GM04504 (cell line): ENCODE results near the gene TOB1.

Source experiments
- DNase-seq: peaks from one replicate; pipeline ENCODE4 v3.0.0-alpha.2; 2012; ENCODE audit warnings: low read depth

Gene TOB1

GRCh38 chr17:50866261-50866949 is at the start of gene TOB1:
TSS of gene TOB1 (minus strand) at chr17:50866354. CDS start at chr17:50864017, 2,337 bp downstream.
- DNase-seq, result peak; percentile 95

- DNase-seq, result no peak
Measured at GRCh38 chr17:50914505-50915063, 48.4 kb upstream of the TOB1 start.

- no peak for DNase-seq
Measured at GRCh38 chr17:50913120-50913519, 47.0 kb upstream of the TOB1 start.

GRCh38 chr17:50911890-50912289 is 45.7 kb upstream of the TOB1 start:
- no peak for DNase-seq

DNA sequence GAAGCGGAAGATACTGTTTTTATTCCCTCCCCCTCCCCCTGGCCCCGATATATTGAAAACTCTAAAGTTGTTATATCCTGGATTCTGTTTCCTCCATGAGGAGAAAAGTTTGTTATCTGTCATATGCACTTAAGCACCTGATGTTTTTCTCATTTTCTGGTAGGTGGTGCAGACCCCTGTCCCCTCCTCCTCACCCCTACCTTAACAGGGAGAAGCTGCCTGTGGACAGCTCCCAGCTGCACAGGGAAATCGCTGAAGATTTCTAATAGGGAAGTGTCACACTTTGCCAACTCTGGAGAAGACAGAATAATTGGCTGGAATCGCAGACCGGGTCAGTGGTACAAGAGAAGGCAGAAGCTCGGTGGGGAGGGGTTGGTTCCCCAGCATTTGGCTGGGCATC is 45.3 kb upstream of the TOB1 start:
- DNase-seq, result no peak

DNA sequence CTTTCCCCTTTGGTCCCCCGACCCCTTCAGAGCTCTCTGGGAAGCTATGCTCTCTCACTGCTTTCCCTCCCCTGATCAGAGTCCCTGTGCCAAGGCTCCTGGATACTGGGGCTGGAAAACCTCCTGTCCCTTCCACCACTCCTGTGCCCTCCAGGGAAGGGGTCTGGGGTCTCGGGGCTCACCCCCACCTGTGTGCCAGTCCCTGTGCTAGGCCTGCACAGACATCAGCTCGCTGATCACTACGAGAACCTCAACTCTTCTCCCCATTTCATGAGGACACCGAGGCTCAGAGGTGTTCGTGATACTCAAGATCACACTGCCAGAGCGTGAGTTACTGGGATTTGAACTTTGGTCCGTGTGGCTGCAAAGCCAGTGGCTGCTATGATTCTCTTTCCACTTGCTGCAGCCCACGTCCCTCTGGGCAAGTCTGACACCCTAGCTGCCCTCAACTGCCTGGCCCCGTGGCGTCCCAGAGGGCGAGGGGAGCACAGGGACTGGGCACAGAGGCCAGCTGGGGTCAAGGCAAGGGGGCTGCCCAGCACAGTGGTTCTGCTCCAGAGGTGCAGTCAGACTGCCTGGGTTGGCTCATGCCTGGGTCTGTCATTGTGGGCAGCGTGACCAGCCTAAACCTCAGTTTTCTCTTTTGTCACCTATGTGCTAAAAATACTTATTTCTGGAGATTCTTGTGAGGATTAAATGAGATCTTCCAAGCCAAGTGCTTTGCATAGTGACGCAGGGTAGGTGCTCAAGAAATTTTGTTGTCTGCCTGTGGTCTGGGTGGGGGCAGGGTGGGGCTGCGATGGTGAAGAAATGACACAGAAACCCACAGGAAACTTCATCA is 43.8 kb upstream of the TOB1 start:
- no peak for DNase-seq

GRCh38 chr17:50908860-50909764 is 43.0 kb upstream of the TOB1 start:
- DNase-seq, result no peak

GRCh38 chr17:50908140-50908859 is 42.1 kb upstream of the TOB1 start:
- no peak for DNase-seq

- no peak for DNase-seq
Measured at GRCh38 chr17:50906443-50906842, 40.3 kb upstream of the TOB1 start.

GRCh38 chr17:50905460-50905803 is 39.3 kb upstream of the TOB1 start:
- DNase-seq, result no peak

- no peak for DNase-seq
Measured at GRCh38 chr17:50904518-50905459, 38.6 kb upstream of the TOB1 start.

GRCh38 chr17:50903604-50904517 is 37.7 kb upstream of the TOB1 start:
- DNase-seq, result no peak

- no peak for DNase-seq
Measured at GRCh38 chr17:50902372-50903353, 36.5 kb upstream of the TOB1 start.

DNA sequence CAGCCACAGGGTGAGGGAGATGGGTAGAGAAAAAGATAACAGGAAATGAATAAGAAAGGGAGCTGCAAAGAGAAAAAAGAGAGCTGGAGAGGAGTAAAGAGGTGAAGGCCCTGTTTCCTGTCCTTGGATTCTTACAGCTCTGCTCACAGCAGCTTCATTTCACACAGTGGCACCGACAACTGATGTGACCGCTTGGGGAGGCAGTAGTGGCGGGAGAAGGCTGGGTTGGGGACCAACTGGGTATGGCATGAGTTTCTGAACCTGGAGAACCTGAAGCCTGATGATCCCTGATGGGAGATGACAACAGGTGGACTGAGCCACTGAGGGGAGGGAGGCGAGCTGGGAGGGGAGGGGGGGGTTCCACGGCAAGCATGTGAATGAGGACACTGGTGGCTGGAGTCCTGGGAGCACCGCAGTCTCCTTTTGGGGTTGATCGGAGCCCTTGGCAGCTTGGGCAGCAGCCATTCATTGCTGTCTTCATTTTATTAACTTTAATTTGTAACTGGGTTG is 34.3 kb upstream of the TOB1 start:
- DNase-seq, result no peak

GRCh38 chr17:50899559-50900319 is 33.6 kb upstream of the TOB1 start:
- DNase-seq, result no peak

DNA sequence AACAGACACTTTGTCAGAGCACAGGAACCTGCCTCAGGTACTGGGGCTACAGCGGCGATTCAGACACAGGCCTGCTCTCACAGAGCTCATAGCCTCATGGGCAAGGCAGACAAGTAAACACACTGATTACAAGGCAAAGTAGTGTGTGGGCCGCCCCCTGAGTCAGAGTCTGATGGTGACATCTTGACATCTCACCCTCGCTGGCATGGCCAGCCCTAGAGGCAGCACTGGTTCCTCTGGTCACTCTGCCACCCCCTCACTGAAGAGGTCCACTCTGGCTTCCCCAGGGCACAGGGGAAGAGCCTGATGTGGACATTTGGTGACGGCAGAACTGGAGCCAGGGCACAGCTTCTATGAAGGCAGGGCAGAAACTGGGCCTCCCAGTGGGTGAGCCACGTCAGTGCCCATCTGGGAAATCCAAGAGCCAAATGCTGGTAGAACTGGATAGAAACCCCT is 32.9 kb upstream of the TOB1 start:
- no peak for DNase-seq
